Chondrocyte (in vitro differentiated cells): ENCODE results near the gene SMCO2. TPM values are rescaled to one million over a fixed set of nuclear protein-coding genes. Genes with fewer than 3 reads are reported as not detected.

Experiments used
- DNase-seq: peaks from one replicate; pipeline ENCODE4 v3.0.0; 2021; ENCODE audit warnings: mixed read lengths, low spot score
- H3K27ac Mint-ChIP-seq: one replicate; pipeline ENCODE4 v1.8.0; 2021; ENCODE audit warnings: mild to moderate bottlenecking, moderate library complexity, mixed read lengths; ENCODE audit not compliant: unreplicated experiment
- H3K27me3 Mint-ChIP-seq: 2 replicates; pipeline ENCODE4 v1.8.0; 2021; ENCODE audit warnings: low read depth, mixed read lengths
- H3K36me3 Mint-ChIP-seq: 2 replicates; pipeline ENCODE4 v1.8.0; 2021; ENCODE audit warnings: low read depth, mixed read lengths
- H3K4me1 Mint-ChIP-seq: 2 replicates; pipeline ENCODE4 v1.8.0; 2021; ENCODE audit warnings: low read depth, mild to moderate bottlenecking, mixed read lengths
- H3K4me3 Mint-ChIP-seq: one replicate; pipeline ENCODE4 v1.8.0; 2021; ENCODE audit warnings: mild to moderate bottlenecking, moderate library complexity, mixed read lengths; ENCODE audit not compliant: unreplicated experiment
- H3K9me3 Mint-ChIP-seq: 2 replicates; pipeline ENCODE4 v1.8.0; 2021; ENCODE audit warnings: low read depth, mixed read lengths
- CTCF ChIP-seq: fragments of 200-600 bp; sonication (generic); IDR thresholded peaks from 2 replicates; pipeline ENCODE4 v1.5.0; 2021; ENCODE audit warnings: antibody characterized with exemption, mild to moderate bottlenecking, moderate library complexity
- total RNA-seq: library from RNA; stranded (reverse); gene quantifications from 3 replicates; pipeline ENCODE4 v1.2.1, GENCODE V29; 2021

Gene SMCO2
- total RNA-seq, 1 donor from 2014 or later = not detected

GRCh38 chr12:27551172-27551840, 104.8 kb downstream of the SMCO2 start:
- no peak for DNase-seq
- H3K27me3 Mint-ChIP-seq = no peaks in the 10 kb centered on the region
- no peaks in the 10 kb centered on the region for H3K36me3 Mint-ChIP-seq
- peaks cover 68% of the 10 kb centered on the region for H3K4me1 Mint-ChIP-seq
- TF ChIP-seq CTCF = no peak
- no peak overlapping the region for H3K4me3 Mint-ChIP-seq
- no peak overlapping the region for H3K27ac Mint-ChIP-seq
- no peaks in the 10 kb centered on the region for H3K9me3 Mint-ChIP-seq

Other genes starting within 250 kb of the SMCO2 start
- gene STK38L, start 202.4 kb upstream of the SMCO2 start, total RNA-seq = 219 to 248 TPM (median 222 TPM) in 3 replicates
- gene BMAL2, start 113.9 kb upstream of the SMCO2 start, total RNA-seq = 9.0 to 12.0 TPM (median 11.6 TPM) in 3 replicates
- gene PPFIBP1, start 77.5 kb downstream of the SMCO2 start, total RNA-seq = 83.6 to 87.6 TPM (median 85.0 TPM) in 3 replicates
- gene REP15, start 249.7 kb downstream of the SMCO2 start, total RNA-seq = 0.54 to 1.3 TPM (median 1.3 TPM) in 3 replicates